Measurements from ENCODE around the gene SMAD5.

Gene SMAD5

GRCh38 chr5:136205941-136206340 is 73.3 kb downstream of the SMAD5 start:
- no peak overlapping the region for H2BK15ac ChIP-seq (ENCODE audit: low read depth, poor library complexity, severe bottlenecking)
- no peak for DNase-seq
- no peak overlapping the region for H2AFZ ChIP-seq (ENCODE audit: low read depth, low read length)
- no peak overlapping the region for H3K18ac ChIP-seq (ENCODE audit: low read depth in 1 of 2, low read length in 2 of 2)
- no peak overlapping the region for H3K23ac ChIP-seq (ENCODE audit: low read length in 2 of 2)
- H2BK5ac ChIP-seq (ENCODE audit: low read depth, low read length, poor library complexity, severe bottlenecking) = no peak overlapping the region
- H2AK5ac ChIP-seq (ENCODE audit: low read length, severe bottlenecking) = no peak overlapping the region
- H3K4me1 ChIP-seq (ENCODE audit: control insufficient read depth, insufficient read depth, low read depth, low read length) = peaks cover 4% of the 10 kb centered on the region
- H3K14ac ChIP-seq (ENCODE audit: low read length in 2 of 2) = no peak overlapping the region
- H3K36me3 ChIP-seq (ENCODE audit: control insufficient read depth in 1 of 2, insufficient read depth in 2 of 2, low read depth in 1 of 2, low read length in 2 of 2) = no peaks in the 10 kb centered on the region
- WGBS = 74% methylated on average over 4 of the region's 4 CpGs
- H4K91ac ChIP-seq (ENCODE audit: low read length) = no peak overlapping the region
- no peaks in the 10 kb centered on the region for H3K79me1 ChIP-seq (replicated peaks; ENCODE audit: low read length, poor library complexity, severe bottlenecking)
- H4K8ac ChIP-seq (ENCODE audit: low read length) = no peak overlapping the region
- H3K27me3 ChIP-seq (ENCODE audit: control insufficient read depth in 1 of 2, insufficient read depth in 1 of 2, low read length in 2 of 2) = peaks cover 24 to 50% of the 10 kb centered on the region in 2 experiments
- H2BK120ac ChIP-seq (ENCODE audit: low read depth, low read length) = no peak overlapping the region
- no peak overlapping the region for H3K27ac ChIP-seq (ENCODE audit: low read length, poor library complexity, severe bottlenecking)
- H2BK12ac ChIP-seq (ENCODE audit: low read length in 2 of 2) = no peak overlapping the region
- no peak overlapping the region for H3K9ac ChIP-seq (ENCODE audit: low read length)
- H3K4ac ChIP-seq (ENCODE audit: low read depth in 1 of 2, low read length in 2 of 2) = no peak overlapping the region
- no peak overlapping the region for H3K4me3 ChIP-seq (ENCODE audit: insufficient read depth in 1 of 2, low read depth in 1 of 2, low read length in 2 of 2)
- no peak overlapping the region for H3K4me2 ChIP-seq (ENCODE audit: low read length, poor library complexity, severe bottlenecking)
- peaks cover 8% of the 10 kb centered on the region for H3K9me3 ChIP-seq (ENCODE audit: control insufficient read depth, low read length)

- no peak overlapping the region for H3K27ac ChIP-seq (ENCODE audit: low read length, poor library complexity, severe bottlenecking)
- no peak overlapping the region for H2BK12ac ChIP-seq (ENCODE audit: low read length in 2 of 2)
- no peak overlapping the region for H3K9ac ChIP-seq (ENCODE audit: low read length)
- H3K4me2 ChIP-seq (ENCODE audit: low read length, poor library complexity, severe bottlenecking) = no peak overlapping the region
- 84% methylated on average over 4 of the region's 5 CpGs for WGBS
- H3K9me3 ChIP-seq (ENCODE audit: control insufficient read depth, low read length) = peaks cover 8% of the 10 kb centered on the region
- H3K4me1 ChIP-seq (ENCODE audit: control insufficient read depth, insufficient read depth, low read depth, low read length) = peaks cover 4% of the 10 kb centered on the region
- no peak overlapping the region for H3K4ac ChIP-seq (ENCODE audit: low read depth in 1 of 2, low read length in 2 of 2)
- H2AK5ac ChIP-seq (ENCODE audit: low read length, severe bottlenecking) = no peak overlapping the region
- H2BK15ac ChIP-seq (ENCODE audit: low read depth, poor library complexity, severe bottlenecking) = no peak overlapping the region
- no peak overlapping the region for H4K91ac ChIP-seq (ENCODE audit: low read length)
- no peak overlapping the region for H3K18ac ChIP-seq (ENCODE audit: low read depth in 1 of 2, low read length in 2 of 2)
- no peak overlapping the region for H4K8ac ChIP-seq (ENCODE audit: low read length)
- no peaks in the 10 kb centered on the region for H3K36me3 ChIP-seq (ENCODE audit: control insufficient read depth in 1 of 2, insufficient read depth in 2 of 2, low read depth in 1 of 2, low read length in 2 of 2)
- H2BK120ac ChIP-seq (ENCODE audit: low read depth, low read length) = no peak overlapping the region
- H3K79me1 ChIP-seq (replicated peaks; ENCODE audit: low read length, poor library complexity, severe bottlenecking) = no peaks in the 10 kb centered on the region
- no peak overlapping the region for H3K23ac ChIP-seq (ENCODE audit: low read length in 2 of 2)
- no peak for DNase-seq
- H3K4me3 ChIP-seq (ENCODE audit: insufficient read depth in 1 of 2, low read depth in 1 of 2, low read length in 2 of 2) = no peak overlapping the region
- H2BK5ac ChIP-seq (ENCODE audit: low read depth, low read length, poor library complexity, severe bottlenecking) = no peak overlapping the region
- no peak overlapping the region for H2AFZ ChIP-seq (ENCODE audit: low read depth, low read length)
- no peak overlapping the region for H3K14ac ChIP-seq (ENCODE audit: low read length in 2 of 2)
- peaks cover 23 to 52% of the 10 kb centered on the region in 2 experiments for H3K27me3 ChIP-seq (ENCODE audit: control insufficient read depth in 1 of 2, insufficient read depth in 1 of 2, low read length in 2 of 2)
Measured at GRCh38 chr5:136206361-136206760, 73.7 kb downstream of the SMAD5 start.

DNA sequence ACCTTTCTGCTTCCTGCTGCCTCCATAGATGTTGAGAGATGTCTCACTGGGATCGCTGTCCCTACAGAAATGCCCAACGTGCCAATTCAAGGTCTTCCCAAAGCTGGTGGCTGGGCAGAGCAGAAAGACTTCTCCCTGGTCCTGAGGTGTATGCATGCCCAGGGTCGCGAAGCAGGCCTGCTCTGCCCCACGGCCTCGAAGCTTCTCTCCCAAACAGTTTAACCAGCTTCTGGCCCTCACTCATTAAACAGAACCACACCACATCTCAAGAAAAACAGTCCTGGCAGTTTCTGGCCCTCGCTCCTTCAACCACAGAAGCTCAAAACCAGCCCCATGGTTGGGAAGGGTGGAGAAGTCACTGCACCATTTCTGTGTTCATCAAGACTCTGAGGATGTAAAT is 75.0 kb downstream of the SMAD5 start:
- Histone ChIP-seq H3K4me3 (ENCODE audit: insufficient read depth in 1 of 2, low read depth in 1 of 2, low read length in 2 of 2) (no peak overlapping the region), H3K4me1 (ENCODE audit: control insufficient read depth, insufficient read depth, low read depth, low read length) (peaks cover 4% of the 10 kb centered on the region), H3K9me3 (ENCODE audit: control insufficient read depth, low read length) (peaks cover 8% of the 10 kb centered on the region), H3K9ac (ENCODE audit: low read length) (no peak overlapping the region), H4K8ac (ENCODE audit: low read length) (no peak overlapping the region), H3K27ac (ENCODE audit: low read length, poor library complexity, severe bottlenecking) (no peak overlapping the region), H3K27me3 (ENCODE audit: control insufficient read depth in 1 of 2, insufficient read depth in 1 of 2, low read length in 2 of 2) (peaks cover 18 to 59% of the 10 kb centered on the region in 2 experiments), H2AFZ (ENCODE audit: low read depth, low read length) (no peak overlapping the region), H3K23ac (ENCODE audit: low read length in 2 of 2) (no peak overlapping the region), H3K79me1 (replicated peaks; ENCODE audit: low read length, poor library complexity, severe bottlenecking) (no peaks in the 10 kb centered on the region), H2BK15ac (ENCODE audit: low read depth, poor library complexity, severe bottlenecking) (no peak overlapping the region), H3K14ac (ENCODE audit: low read length in 2 of 2) (no peak overlapping the region), H3K4ac (ENCODE audit: low read depth in 1 of 2, low read length in 2 of 2) (no peak overlapping the region), H2BK12ac (ENCODE audit: low read length in 2 of 2) (no peak overlapping the region), H3K4me2 (ENCODE audit: low read length, poor library complexity, severe bottlenecking) (no peak overlapping the region), H2BK5ac (ENCODE audit: low read depth, low read length, poor library complexity, severe bottlenecking) (no peak overlapping the region), H3K36me3 (ENCODE audit: control insufficient read depth in 1 of 2, insufficient read depth in 2 of 2, low read depth in 1 of 2, low read length in 2 of 2) (no peaks in the 10 kb centered on the region), H4K91ac (ENCODE audit: low read length) (no peak overlapping the region), H2BK120ac (ENCODE audit: low read depth, low read length) (no peak overlapping the region), H3K18ac (ENCODE audit: low read depth in 1 of 2, low read length in 2 of 2) (no peak overlapping the region), H2AK5ac (ENCODE audit: low read length, severe bottlenecking) (no peak overlapping the region)
- WGBS = 91% methylated on average over 7 of the region's 7 CpGs
- no peak for DNase-seq

GRCh38 chr5:136208916-136209315 is 76.3 kb downstream of the SMAD5 start:
- no peaks in the 10 kb centered on the region for H3K36me3 ChIP-seq (ENCODE audit: control insufficient read depth in 1 of 2, insufficient read depth in 2 of 2, low read depth in 1 of 2, low read length in 2 of 2)
- peaks cover 8% of the 10 kb centered on the region for H3K9me3 ChIP-seq (ENCODE audit: control insufficient read depth, low read length)
- WGBS = 86% methylated on average over 3 of the region's 3 CpGs
- no peak overlapping the region for H3K4me2 ChIP-seq (ENCODE audit: low read length, poor library complexity, severe bottlenecking)
- no peak overlapping the region for H3K4me3 ChIP-seq (ENCODE audit: insufficient read depth in 1 of 2, low read depth in 1 of 2, low read length in 2 of 2)
- peaks cover 26 to 72% of the 10 kb centered on the region in 2 experiments for H3K27me3 ChIP-seq (ENCODE audit: control insufficient read depth in 1 of 2, insufficient read depth in 1 of 2, low read length in 2 of 2)
- no peaks in the 10 kb centered on the region for H3K79me1 ChIP-seq (replicated peaks; ENCODE audit: low read length, poor library complexity, severe bottlenecking)
- H2BK5ac ChIP-seq (ENCODE audit: low read depth, low read length, poor library complexity, severe bottlenecking) = no peak overlapping the region
- H3K4me1 ChIP-seq (ENCODE audit: control insufficient read depth, insufficient read depth, low read depth, low read length) = peaks cover 4% of the 10 kb centered on the region
- H4K91ac ChIP-seq (ENCODE audit: low read length) = no peak overlapping the region
- H2BK120ac ChIP-seq (ENCODE audit: low read depth, low read length) = no peak overlapping the region
- H3K9ac ChIP-seq (ENCODE audit: low read length) = no peak overlapping the region
- no peak overlapping the region for H2AK5ac ChIP-seq (ENCODE audit: low read length, severe bottlenecking)
- no peak overlapping the region for H3K23ac ChIP-seq (ENCODE audit: low read length in 2 of 2)
- H3K27ac ChIP-seq (ENCODE audit: low read length, poor library complexity, severe bottlenecking) = no peak overlapping the region
- no peak overlapping the region for H2BK12ac ChIP-seq (ENCODE audit: low read length in 2 of 2)
- no peak overlapping the region for H4K8ac ChIP-seq (ENCODE audit: low read length)
- no peak for DNase-seq
- no peak overlapping the region for H3K14ac ChIP-seq (ENCODE audit: low read length in 2 of 2)
- no peak overlapping the region for H3K18ac ChIP-seq (ENCODE audit: low read depth in 1 of 2, low read length in 2 of 2)
- no peak overlapping the region for H3K4ac ChIP-seq (ENCODE audit: low read depth in 1 of 2, low read length in 2 of 2)
- H2BK15ac ChIP-seq (ENCODE audit: low read depth, poor library complexity, severe bottlenecking) = no peak overlapping the region
- no peak overlapping the region for H2AFZ ChIP-seq (ENCODE audit: low read depth, low read length)

Data from mesenchymal stem cell (in vitro differentiated cells and primary cell).